ENCODE data around the gene COIL.

Gene COIL

DNA sequence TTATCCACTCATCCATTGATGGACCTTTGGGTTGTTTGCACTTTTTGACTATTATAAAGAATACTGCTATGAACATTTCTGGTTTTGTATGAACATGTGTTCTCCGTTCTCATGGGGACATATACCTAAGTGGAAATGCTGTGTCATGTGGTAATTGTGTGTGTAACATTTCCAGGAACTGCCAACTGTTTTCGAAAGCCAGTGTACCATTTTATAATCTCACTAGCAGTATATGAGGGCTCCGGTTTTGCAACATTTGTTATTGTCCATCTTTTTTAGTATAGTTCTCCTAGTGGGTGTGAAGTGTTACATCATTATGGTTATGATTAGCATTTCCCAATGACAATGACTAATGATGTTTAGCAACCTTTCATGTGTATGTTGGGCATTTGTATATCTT lies 41.9 kb downstream of the COIL start:
- no peak for DNase-seq (ENCODE audit: low spot score)
- in situ Hi-C loops (cut with MboI; ENCODE audit: low pct_unique_long_range_greater_than_20kb, low sequenced_read_pairs, unreplicated experiment) = no loop called here
- no peak for TF ChIP-seq CTCF (IDR thresholded peaks at IDR 0.05; ENCODE audit: extremely low read depth, insufficient read depth, missing control alignments)

DNA sequence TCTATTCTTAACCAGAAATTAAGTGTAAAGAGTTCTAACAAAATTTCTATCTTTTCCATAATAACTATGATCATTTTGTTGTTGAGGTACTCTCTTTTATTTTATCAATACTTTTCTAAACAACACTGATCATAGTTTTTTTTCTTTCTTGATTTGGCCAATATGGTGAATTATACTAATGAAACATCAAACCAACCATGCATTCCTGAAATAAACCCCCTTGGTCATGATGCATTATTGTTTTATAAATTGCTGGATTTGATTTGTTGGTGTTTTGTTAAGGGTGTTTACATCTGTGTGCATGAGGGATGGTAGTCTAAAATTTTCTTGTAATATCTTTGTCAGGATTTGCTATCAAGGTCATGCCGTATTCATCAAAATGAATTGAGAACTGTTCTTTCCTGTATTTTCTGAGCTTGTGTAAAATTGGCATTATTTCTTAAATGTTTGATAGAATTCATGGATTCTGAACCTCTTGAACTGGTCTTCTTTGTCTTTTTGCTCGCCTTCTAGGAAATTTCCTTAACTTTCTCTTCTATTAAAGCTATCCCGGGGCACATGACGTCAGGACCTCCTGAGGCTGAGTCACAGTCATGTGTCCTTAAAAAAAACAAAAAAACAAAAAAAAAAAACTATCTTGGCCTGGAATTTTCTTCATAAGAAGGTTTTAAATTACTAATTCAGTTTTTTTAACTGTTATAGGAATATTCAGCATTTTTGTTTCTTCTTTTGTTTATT lies 43.1 kb downstream of the COIL start:
- TF ChIP-seq CTCF (IDR thresholded peaks at IDR 0.05; ENCODE audit: extremely low read depth, insufficient read depth, missing control alignments) = no peak
- in situ Hi-C loops (cut with MboI; ENCODE audit: low pct_unique_long_range_greater_than_20kb, low sequenced_read_pairs, unreplicated experiment) = no loop called here
- no peak for DNase-seq (ENCODE audit: low spot score)

DNA sequence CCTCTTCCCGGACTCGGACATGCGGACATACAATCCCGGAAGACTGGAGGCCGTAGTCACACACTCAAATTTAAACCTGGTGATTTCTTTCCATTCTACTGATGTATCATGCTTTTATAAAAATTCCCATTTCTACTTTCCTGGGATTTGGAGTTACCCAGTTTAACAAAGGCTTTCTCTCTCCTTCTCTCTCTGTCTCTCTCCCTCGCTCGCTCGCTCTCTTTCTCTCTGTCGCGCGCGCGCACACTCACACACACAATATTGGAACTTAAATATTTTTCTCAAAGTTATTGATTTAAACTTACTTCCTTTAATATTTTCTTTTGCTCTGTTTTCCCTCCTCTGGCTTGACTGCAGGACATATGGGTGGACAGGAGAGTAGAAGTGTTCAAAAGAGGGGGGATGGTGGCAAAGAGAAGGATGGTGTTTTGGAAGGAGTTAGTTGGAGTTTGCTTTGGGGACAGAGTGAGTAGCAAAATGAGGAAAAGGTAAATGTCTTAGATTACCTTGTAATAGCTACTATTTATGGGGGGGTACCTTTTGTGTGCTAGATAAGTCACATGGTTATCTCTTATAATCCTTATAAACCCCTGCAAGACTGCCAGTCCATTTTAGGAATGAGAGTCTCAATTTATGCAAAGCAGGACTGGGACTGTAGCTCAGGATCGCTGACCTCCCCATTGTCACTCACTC lies 46.1 kb downstream of the COIL start:
- no peak for TF ChIP-seq CTCF (IDR thresholded peaks at IDR 0.05; ENCODE audit: extremely low read depth, insufficient read depth, missing control alignments)
- in situ Hi-C loops (cut with MboI; ENCODE audit: low pct_unique_long_range_greater_than_20kb, low sequenced_read_pairs, unreplicated experiment) = no loop called here
- DNase-seq (ENCODE audit: low spot score) = no peak

GRCh38 chr17:56913867-56914580 lies 46.8 kb downstream of the COIL start, which contains the start of gene TRIM25:
Gene TRIM25, minus strand, starts transcription at chr17:56914049. Its CDS starts 61 bp downstream, at chr17:56913988.
- in situ Hi-C loops (cut with MboI; ENCODE audit: low pct_unique_long_range_greater_than_20kb, low sequenced_read_pairs, unreplicated experiment) = no loop called here
- TF ChIP-seq CTCF (IDR thresholded peaks at IDR 0.05; ENCODE audit: extremely low read depth, insufficient read depth, missing control alignments) = no peak
- DNase-seq (ENCODE audit: low spot score) = peak; percentile 96

DNA sequence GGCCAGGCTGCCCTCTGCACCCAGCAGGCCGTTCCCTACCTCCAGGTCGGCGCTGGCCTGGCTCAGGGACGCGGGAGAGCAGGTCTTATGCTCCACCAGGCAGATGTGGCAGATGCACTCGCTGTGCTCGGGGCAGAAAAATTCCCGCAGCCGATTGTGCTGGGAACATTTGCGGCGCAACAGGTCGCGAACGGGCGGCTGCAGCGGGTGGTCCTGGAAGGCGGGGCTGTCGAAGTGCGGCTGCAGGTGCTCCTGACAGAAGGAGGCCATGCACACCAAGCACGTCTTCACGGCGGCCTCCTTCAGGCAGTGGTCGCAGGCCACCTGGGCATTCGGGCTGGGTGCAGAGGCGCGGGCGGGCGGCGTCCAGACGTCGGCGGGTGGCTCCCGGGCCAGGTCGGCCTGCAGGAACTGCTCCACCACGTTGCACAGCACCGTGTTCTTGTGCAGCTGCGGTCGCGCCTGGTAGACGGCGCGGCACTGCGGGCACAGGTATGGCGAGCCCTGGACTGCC lies 47.4 kb downstream of the COIL start:
- in situ Hi-C loops (cut with MboI; ENCODE audit: low pct_unique_long_range_greater_than_20kb, low sequenced_read_pairs, unreplicated experiment) = no loop called here
- DNase-seq (ENCODE audit: low spot score) = no peak
- no peak for TF ChIP-seq CTCF (IDR thresholded peaks at IDR 0.05; ENCODE audit: extremely low read depth, insufficient read depth, missing control alignments)

DNA sequence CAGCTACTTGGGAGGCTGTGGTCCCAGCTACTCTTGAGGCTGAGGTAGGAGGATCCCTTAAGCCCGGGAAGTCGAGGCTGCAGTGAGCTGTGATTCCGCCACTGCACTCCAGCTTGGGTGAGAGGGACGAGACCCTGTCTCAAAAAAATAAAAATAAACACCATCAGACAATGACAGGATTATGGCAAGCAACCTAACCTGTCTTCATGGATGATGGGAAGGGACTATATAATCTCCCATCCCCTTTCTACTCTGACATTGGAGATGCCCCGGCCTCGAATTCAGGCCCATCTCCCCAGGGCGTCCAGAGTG lies 47.9 kb downstream of the COIL start:
- in situ Hi-C loops (cut with MboI; ENCODE audit: low pct_unique_long_range_greater_than_20kb, low sequenced_read_pairs, unreplicated experiment) = no loop called here
- no peak for TF ChIP-seq CTCF (IDR thresholded peaks at IDR 0.05; ENCODE audit: extremely low read depth, insufficient read depth, missing control alignments)
- DNase-seq (ENCODE audit: low spot score) = no peak
